NCI-H2227 treated with DMSO at 0.1 percent for 48 hours (cell line): Measurements from ENCODE around the gene NDUFA13.
A peak's percentile ranks its signal among the peaks of the same experiment; 100 is the strongest.
"Not testable (repeated sequence)": the region's sequence is repeated elsewhere in the genome, so short reads cannot be mapped to it uniquely, and the experiment has no call there.

Experiments
- DNase-seq: peaks from one replicate; lab custom pipeline; 2025; lab: John Stamatoyannopoulos, UW

NDUFA13 gene

GRCh38 chr19:19515642-19516519 is at the start of gene NDUFA13:
TSS of gene NDUFA13 (plus strand) at chr19:19516225. CDS start at chr19:19516239, 14 bp downstream.
- peak; percentile 81 for DNase-seq

GRCh38 chr19:19468424-19469050 is 47.5 kb upstream of the NDUFA13 start:
- no peak for DNase-seq

- no peak for DNase-seq
Measured at GRCh38 chr19:19470579-19470978, 45.4 kb upstream of the NDUFA13 start.

- DNase-seq: no peak
Measured at GRCh38 chr19:19471682-19472081, 44.3 kb upstream of the NDUFA13 start.

GRCh38 chr19:19472106-19472505 is 43.9 kb upstream of the NDUFA13 start:
- not testable (repeated sequence) for DNase-seq

- DNase-seq: no peak
Measured at GRCh38 chr19:19475015-19475765, 40.8 kb upstream of the NDUFA13 start.

GRCh38 chr19:19475849-19476828 is 39.9 kb upstream of the NDUFA13 start:
- DNase-seq: no peak

- no peak for DNase-seq
Measured at GRCh38 chr19:19477705-19478383, 38.2 kb upstream of the NDUFA13 start.

- DNase-seq: no peak
Measured at GRCh38 chr19:19480688-19481087, 35.3 kb upstream of the NDUFA13 start.

- DNase-seq: no peak
Measured at GRCh38 chr19:19482809-19483596, 33.0 kb upstream of the NDUFA13 start.

GRCh38 chr19:19485161-19485997 is 30.6 kb upstream of the NDUFA13 start:
- no peak for DNase-seq

- DNase-seq: no peak
Measured at GRCh38 chr19:19485998-19486290, 30.1 kb upstream of the NDUFA13 start.

GRCh38 chr19:19486343-19487076 is 29.5 kb upstream of the NDUFA13 start:
- DNase-seq: no peak

- no peak for DNase-seq
Measured at GRCh38 chr19:19487077-19487949, 28.7 kb upstream of the NDUFA13 start.

- DNase-seq: no peak
Measured at GRCh38 chr19:19487950-19488874, 27.8 kb upstream of the NDUFA13 start.

GRCh38 chr19:19488875-19489690 is 26.9 kb upstream of the NDUFA13 start:
- peak; percentile 51 for DNase-seq
